PC-9 (cell line): ENCODE data around the gene NR2C2.

Source experiments
- EZH2 ChIP-seq: fragments of 200-600 bp; sonication (generic); IDR thresholded peaks from 2 replicates; pipeline ENCODE4 v1.8.0; 2017; ENCODE audit warnings: antibody characterized with exemption, low read depth
- TF ChIP-seq, protein P1 (sequence below): fragments of 200-600 bp; sonication (generic); conservative IDR thresholded peaks from 2 replicates; pipeline ENCODE4 v1.6.1; 2017; ENCODE audit warnings: mixed run types, antibody characterized with exemption, mild to moderate bottlenecking, moderate library complexity

DNA sequence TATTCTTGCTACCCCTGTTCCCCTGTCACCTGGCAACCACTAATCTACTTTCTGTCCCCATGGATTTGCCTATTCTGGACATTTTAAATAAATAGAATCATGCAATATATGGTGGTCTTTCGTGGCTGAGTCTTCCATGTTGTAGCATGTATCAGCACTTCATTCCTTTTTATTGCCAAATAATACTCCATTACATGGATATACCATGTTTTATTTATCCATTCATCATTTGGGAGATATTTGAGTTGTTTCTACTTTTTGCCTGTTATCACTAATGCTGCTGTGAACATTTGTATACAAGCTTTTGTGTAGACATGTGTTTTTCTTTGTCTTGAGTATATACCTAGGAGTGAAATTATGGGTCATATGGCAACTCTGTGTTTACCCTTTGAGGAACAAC is 50.6 kb downstream of the NR2C2 start:
- TF ChIP-seq, protein P1, sequence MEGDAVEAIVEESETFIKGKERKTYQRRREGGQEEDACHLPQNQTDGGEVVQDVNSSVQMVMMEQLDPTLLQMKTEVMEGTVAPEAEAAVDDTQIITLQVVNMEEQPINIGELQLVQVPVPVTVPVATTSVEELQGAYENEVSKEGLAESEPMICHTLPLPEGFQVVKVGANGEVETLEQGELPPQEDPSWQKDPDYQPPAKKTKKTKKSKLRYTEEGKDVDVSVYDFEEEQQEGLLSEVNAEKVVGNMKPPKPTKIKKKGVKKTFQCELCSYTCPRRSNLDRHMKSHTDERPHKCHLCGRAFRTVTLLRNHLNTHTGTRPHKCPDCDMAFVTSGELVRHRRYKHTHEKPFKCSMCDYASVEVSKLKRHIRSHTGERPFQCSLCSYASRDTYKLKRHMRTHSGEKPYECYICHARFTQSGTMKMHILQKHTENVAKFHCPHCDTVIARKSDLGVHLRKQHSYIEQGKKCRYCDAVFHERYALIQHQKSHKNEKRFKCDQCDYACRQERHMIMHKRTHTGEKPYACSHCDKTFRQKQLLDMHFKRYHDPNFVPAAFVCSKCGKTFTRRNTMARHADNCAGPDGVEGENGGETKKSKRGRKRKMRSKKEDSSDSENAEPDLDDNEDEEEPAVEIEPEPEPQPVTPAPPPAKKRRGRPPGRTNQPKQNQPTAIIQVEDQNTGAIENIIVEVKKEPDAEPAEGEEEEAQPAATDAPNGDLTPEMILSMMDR: no peak
- TF ChIP-seq EZH2: no peak
